Inferior parietal cortex (tissue), 1 donor: ENCODE data around the gene SRSF8.
"Not testable (repeated sequence)": the region's sequence is repeated elsewhere in the genome, so short reads cannot be mapped to it uniquely, and the experiment has no call there.

ENCODE experiments used
- DNase-seq: peaks from one replicate; pipeline ENCODE4 v3.0.0-alpha.2; 2016; ENCODE audit errors: extremely low spot score

The SRSF8 gene, protein sequence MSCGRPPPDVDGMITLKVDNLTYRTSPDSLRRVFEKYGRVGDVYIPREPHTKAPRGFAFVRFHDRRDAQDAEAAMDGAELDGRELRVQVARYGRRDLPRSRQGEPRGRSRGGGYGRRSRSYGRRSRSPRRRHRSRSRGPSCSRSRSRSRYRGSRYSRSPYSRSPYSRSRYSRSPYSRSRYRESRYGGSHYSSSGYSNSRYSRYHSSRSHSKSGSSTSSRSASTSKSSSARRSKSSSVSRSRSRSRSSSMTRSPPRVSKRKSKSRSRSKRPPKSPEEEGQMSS

GRCh38 chr11:95066716-95067038 is at the start of gene SRSF8:
Gene SRSF8 (plus strand): TSS chr11:95066919. CDS start chr11:95067227, 308 bp downstream.
- DNase-seq, result no peak

- not testable (repeated sequence) for DNase-seq
Measured at GRCh38 chr11:95021468-95021867, 45.3 kb upstream of the SRSF8 start.

GRCh38 chr11:95024958-95025357 is 41.8 kb upstream of the SRSF8 start, which contains the start of gene KDM4E:
Gene KDM4E (plus strand): TSS chr11:95025258. CDS start chr11:95025558, 300 bp downstream.
- no peak for DNase-seq

- not testable (repeated sequence) for DNase-seq
Measured at GRCh38 chr11:95025594-95025993, 41.1 kb upstream of the SRSF8 start.

DNA sequence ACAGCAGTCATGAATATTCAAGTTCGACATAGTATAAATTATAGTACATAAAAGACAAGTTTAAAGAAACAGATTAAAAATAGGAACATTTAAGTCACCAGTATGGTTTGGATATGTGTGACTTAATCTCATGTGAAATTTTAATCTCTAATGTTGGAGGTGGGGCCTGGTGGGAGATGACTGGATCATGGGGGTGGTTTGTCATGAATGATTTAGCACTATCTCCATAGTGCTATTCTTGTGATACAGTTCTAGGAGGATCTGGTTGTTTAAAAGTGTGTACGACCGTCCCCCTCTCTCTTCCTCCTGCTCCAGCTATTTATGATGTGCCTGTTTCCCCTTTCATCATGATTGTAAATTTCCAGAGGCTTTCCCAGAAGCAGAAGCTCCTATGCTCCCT is 38.4 kb upstream of the SRSF8 start:
- DNase-seq, result no peak

GRCh38 chr11:95033051-95033450 is 33.7 kb upstream of the SRSF8 start:
- DNase-seq, result no peak

- DNase-seq, result no peak
Measured at GRCh38 chr11:95035316-95035715, 31.4 kb upstream of the SRSF8 start.

DNA sequence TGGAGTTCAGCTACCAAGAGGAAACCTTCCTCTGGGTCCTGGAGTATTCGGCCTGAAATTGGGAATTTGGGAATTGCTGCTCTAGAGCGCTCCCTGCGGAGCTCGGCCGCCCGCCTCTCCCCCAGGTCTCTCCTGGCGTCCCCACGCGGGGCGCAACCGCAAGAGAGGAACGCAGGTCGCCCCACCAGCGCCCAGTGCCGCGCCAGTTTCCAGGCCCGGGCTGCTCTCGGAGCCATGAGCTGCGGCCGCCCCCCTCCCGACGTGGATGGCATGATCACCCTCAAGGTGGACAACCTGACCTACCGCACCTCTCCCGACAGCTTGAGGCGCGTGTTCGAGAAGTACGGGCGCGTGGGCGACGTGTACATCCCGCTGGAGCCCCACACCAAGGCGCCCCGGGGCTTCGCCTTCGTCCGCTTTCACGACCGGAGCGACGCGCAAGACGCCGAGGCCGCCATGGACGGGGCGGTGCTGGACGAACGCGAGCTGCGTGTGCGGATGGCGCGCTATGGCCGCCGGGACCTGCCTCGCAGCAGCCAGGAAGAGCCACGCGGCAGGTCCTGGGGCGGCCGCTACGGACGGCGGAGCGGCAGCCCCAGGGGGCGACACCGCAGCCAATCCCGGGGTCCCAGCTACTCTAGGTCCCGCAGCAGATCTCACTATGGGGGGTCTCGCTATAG is 29.2 kb upstream of the SRSF8 start:
- not testable (repeated sequence) for DNase-seq

DNA sequence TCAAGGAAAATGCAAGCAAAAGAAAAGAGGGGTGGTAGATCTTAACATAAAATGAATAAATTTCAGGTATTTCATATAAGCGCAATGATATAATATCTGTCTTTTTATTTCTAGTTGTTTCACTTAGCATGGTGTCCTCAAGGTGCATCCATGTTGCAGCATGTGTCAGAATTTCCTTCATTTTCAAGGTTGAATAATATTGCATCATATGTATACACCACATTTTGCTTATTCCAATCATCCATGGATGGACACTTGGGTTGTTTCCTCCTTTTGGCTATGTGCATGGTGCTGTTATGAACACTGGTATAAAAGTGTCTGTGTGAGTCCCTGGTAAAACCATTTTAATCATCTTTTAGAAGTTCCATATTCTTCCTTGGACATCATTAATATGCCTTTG is 24.5 kb upstream of the SRSF8 start:
- no peak for DNase-seq

DNA sequence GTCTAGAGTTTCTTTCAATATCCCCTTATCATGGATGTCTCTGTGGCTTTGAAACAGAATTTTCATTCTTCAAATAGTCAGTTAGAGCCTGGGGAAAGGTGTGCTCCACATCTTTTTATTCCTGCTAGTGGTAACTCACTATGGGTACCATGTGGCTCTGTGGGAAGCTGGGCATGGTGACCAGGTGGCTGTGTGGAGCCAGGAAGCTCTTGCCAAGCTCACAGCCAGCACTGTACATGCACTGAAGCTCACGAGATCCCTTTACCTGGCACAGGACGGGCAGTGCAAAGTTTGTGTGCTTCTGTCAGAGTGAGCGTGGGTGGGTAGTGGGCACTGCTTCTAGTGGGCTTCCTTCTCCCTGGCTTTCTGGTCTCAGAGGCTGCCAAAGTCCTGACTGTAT is 23.8 kb upstream of the SRSF8 start:
- DNase-seq, result no peak

DNA sequence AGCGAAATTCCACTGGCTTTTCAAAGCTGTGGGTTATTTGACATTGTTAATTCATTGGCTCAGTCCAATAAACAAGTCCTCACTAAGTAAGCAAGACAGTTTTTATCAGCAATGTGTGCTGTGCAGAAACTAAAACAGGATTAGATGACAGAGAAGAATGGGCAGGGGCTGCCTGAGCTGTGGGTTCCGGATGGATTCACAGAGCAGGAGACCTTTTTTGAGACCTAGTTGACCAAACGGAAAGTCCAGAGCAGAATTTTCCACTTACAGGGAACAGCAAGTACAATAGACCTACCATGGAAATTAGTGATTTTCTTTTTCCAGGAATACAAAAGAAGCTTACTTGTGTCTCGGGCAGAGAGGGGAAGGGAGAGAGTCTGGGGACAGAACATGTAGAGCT is 22.7 kb upstream of the SRSF8 start:
- DNase-seq, result no peak

- no peak for DNase-seq
Measured at GRCh38 chr11:95045812-95046211, 20.9 kb upstream of the SRSF8 start.

DNA sequence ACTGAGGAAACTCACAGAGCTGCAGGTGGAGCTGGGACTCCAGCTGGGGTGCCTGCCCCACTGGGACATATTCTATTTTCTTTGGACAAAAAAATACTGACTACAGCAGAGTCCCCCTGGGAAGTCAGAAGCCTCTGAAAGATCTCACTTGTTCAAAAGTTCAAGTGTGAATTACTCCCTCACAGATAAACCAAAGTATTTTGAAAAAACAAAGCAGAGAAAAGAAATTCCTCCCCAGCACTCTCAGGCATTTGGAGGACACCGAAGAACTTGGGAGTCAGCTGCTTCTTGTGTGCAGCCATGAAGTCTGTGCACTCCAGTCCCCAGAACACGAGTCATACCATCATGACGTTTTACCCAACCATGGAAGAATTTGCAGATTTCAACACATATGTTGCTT is 17.6 kb upstream of the SRSF8 start, which contains the start of gene KDM4F:
Gene KDM4F (plus strand): TSS at position 301 of the 400 bp plus-strand sequence.
- DNase-seq, result not testable (repeated sequence)

GRCh38 chr11:95050595-95051202 is 16.0 kb upstream of the SRSF8 start:
- DNase-seq, result no peak

- DNase-seq, result no peak
Measured at GRCh38 chr11:95054356-95054755, 12.4 kb upstream of the SRSF8 start.

DNA sequence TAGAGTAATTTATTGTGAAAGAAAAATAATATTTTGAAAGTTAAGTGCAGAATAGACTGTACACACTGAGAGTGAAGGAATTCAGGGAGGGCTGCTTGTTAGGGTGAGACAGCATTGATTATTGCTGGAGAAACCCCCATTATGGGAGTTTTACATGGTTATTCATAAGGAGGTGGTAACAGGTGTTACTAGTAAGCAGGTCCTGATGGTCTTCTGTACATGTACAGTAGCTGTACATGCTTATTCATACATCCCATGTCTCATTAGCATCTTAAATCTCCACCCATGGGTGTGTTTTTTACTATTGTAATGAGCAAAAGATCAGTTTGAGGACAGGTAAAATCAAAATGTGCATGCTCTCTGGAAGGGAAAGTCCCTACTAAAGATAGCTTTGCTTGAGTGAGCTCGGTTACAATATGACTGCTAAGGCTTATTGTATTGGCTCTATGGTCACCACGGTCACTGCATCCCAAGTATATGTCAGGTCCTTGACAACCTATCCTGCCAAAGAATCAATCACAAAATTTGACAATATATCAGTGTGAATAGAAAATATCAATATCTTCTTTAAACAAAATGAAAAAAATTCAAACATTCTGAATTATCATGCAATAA is 11.3 kb upstream of the SRSF8 start:
- no peak for DNase-seq

- no peak for DNase-seq
Measured at GRCh38 chr11:95057959-95058358, 8.8 kb upstream of the SRSF8 start.

DNA sequence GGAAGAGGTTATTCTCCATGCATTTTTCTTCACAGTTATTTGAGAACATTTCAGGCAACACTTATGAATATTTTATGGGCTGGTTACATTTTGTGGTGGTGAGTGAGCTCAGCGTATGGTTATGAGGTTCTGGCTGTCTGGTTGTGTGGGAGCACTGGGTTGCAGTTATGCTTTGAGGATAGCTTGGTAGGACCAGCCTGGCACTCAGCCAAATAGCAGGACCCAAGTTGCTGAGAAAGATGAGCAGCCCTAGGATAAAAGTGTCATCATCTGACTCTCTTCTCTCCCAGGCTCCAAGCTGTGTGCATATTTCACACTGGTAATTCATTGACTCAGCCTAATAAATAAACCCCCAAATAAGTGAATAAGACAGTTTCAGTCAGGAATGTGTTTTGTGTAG is 8.1 kb upstream of the SRSF8 start:
- DNase-seq, result no peak

- DNase-seq, result no peak
Measured at GRCh38 chr11:95059046-95059445, 7.7 kb upstream of the SRSF8 start.

- no peak for DNase-seq
Measured at GRCh38 chr11:95065336-95065735, 1.4 kb upstream of the SRSF8 start.

DNA sequence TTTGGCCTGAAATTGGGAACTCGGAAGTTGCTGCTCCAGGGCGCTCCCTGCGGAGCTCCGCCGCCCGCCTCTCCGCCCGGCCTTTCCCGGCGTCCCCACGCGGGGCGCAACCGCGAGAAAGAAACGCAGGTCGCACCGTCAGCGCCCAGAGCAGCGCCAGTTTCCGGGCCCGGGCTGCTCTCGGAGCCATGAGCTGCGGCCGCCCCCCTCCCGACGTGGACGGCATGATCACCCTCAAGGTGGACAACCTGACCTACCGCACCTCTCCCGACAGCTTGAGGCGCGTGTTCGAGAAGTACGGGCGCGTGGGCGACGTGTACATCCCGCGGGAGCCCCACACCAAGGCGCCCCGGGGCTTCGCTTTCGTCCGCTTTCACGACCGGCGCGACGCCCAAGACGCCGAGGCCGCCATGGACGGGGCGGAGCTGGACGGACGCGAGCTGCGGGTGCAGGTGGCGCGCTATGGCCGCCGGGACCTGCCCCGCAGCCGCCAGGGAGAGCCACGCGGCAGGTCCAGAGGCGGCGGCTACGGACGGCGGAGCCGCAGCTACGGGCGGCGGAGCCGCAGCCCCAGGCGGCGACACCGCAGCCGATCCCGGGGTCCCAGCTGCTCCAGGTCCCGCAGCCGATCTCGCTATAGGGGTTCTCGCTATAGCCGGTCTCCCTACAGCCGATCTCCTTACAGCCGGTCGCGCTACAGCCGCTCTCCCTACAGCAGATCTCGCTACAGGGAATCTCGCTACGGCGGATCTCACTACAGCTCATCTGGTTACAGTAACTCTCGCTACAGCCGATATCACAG is 521 bp downstream of the SRSF8 start:
- DNase-seq, result peak; percentile 81

DNA sequence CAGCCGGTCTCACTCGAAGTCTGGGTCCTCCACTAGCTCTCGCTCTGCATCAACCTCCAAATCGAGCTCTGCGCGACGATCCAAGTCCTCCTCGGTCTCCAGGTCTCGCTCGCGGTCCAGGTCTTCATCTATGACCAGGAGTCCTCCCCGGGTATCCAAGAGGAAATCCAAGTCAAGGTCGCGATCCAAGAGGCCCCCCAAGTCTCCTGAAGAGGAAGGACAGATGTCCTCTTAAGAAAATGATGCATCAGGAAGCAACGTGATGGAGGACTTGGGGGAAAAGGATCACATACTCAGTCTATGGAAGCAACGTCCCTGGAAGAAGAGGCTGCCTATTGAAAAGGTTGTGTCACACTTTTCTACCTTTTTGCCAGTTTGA is 1.1 kb downstream of the SRSF8 start:
- peak; percentile 74 for DNase-seq
